NCI-H446 treated with DMSO at 0.1 percent for 48 hours (cell line): ENCODE data around the gene MISFA.
A peak's percentile ranks its signal among the peaks of the same experiment; 100 is the strongest.
"Not testable (repeated sequence)": the region's sequence is repeated elsewhere in the genome, so short reads cannot be mapped to it uniquely, and the experiment has no call there.

Source experiments
- DNase-seq: peaks from one replicate; lab custom pipeline; 2025; lab: John Stamatoyannopoulos, UW

The MISFA gene

DNA sequence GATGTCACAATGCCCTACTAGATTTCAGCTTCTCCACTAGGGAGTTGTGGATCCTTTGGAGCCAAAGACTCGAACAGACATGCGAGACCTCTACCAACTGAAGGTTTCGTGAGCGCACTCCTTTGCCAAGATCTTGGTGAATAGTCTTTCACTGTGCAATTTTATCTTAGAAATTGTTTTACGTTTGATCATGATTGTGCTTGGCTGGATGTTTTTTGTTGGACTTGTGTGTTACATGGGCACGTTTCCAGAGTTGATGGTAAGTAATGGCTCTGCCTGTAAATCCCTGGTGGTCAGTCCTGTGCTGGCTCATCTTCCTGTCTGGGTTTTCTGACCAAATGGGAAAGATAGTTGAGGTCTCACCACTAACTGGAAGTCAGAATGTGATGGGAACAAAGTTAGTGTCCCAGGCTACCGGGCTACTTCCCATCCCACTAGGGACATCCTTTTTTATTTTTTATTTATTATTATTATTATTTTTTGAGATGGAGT is at the start of gene MISFA:
Gene MISFA (plus strand): TSS at position 51 of the 492 bp plus-strand sequence. CDS start 140 bp downstream, at position 191.
- no peak for DNase-seq

- DNase-seq, result no peak
Observed at GRCh38 chr11:18563090-18563730, 36.4 kb upstream of the MISFA start.

- no peak for DNase-seq
Observed at GRCh38 chr11:18564149-18564548, 35.4 kb upstream of the MISFA start.

DNA sequence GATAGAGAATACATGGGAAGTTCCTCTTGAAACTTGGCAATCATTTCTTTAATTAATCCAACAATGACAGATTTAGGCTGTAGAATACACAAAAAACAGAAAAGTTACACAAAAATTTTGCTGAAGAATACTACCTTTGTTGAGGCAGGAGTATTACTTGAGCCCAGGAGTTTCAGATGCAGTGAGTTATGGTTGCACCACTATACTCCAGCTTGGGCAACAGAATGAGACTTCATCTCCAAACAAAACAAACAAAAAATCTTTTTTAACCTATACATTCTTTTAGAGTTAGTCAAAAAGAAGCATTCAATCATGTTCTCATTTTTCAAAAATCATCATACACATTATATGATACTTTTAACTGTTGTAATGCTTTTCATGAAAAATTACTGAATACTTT is 33.2 kb upstream of the MISFA start:
- no peak for DNase-seq

GRCh38 chr11:18567081-18567480 is 32.5 kb upstream of the MISFA start:
- no peak for DNase-seq

DNA sequence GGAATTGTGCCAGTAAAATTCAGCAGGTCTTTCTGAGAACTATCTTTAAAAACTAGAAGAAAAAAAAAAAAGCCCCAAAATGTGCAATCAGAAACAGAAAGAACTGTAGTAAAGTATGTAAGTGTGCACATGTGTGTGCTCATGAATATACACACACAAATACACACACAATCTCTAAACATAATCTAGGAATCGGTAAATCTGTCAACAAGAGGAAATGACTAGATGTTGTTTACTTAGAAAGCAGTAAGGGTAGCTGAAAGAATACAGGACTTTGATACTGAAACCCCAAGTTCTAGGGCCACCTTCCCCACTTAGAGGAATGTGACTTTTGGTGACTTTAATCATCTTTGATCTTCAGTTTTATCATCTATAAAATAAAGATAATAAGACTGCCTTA is 24.2 kb upstream of the MISFA start:
- no peak for DNase-seq

DNA sequence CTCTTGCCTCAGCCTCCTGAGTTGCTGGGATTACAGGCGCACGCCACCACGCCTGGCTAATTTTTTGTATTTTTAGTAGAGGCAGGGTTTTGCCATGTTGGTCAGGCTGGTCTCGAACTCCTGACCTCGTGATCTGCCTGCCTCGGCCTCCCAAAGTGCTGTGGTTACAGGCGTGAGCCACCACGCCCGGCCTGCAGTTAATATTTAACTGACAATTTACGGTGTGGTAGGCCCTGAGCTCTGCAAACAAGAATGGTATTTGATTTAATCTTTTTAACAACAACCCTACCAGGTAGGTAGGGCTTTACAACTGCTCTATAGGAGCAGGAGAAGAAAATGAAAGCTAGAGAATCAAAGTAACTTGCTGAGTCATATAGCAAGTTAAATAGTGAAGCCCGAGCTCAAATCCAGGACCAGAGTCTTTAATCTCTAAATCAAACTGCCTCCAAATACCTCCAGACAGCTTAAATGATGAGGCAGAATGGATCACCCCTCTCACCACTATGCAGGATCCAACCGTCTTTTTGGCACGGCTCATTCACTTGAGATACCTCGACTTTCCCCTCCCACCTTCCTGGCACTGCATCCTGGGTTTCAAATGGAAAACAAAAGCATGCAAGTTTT is 20.5 kb upstream of the MISFA start:
- no peak for DNase-seq

GRCh38 chr11:18580113-18580766 is 19.3 kb upstream of the MISFA start:
- DNase-seq, result no peak

- DNase-seq, result no peak
Observed at GRCh38 chr11:18581825-18582224, 17.8 kb upstream of the MISFA start.

DNA sequence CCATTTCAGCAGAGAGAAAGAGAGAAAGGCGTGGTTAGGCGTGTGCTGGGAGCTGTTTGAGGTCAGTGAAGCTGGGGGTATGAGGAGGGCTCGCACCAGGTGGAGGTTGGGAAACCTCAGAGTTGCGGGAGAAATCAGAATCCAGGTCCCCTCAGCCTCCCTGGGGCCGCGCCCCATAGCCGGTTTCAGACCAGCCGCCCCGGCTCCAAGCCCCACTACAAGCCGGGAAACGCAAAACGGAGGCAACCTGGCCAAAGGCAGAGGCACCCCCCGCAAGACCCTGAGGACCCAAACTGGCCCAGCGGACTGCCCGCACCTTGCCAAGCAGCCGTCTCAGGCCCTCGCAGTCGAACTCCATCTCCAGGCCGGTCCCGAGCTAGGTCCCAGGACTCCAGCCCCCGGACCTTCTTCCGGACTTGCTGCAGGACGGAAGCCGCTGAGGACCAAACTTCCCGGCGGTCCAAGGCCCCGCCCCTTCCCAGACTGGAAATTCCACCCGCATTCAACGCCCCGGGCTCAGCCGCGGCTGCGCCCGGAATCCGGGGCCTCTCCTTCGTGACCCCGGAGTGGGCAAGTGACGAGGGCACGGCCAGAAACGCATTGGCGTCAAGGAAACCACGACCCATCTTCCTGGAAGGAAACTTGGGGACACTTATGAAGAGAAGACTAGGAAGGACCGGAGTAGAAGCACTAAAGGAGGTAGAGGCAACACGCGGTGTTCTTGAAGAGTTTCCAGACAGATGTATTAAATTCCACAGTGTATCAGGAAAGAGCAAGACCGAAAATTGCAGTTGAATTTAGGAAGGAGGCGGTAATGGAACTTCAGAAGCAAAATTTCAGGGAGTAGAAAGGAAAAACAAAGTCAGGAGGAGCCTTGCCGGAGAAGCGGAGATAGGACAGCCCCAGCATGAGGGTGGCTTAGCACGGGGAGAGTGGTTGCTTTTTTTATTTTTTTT is 11.0 kb upstream of the MISFA start, which contains the start of gene UEVLD:
Gene UEVLD (minus strand): TSS at position 438 of the 956 bp plus-strand sequence. CDS start 80 bp downstream, at position 358.
- peak; percentile 72 for DNase-seq

GRCh38 chr11:18590571-18590970 is 9.0 kb upstream of the MISFA start:
- no peak for DNase-seq

DNA sequence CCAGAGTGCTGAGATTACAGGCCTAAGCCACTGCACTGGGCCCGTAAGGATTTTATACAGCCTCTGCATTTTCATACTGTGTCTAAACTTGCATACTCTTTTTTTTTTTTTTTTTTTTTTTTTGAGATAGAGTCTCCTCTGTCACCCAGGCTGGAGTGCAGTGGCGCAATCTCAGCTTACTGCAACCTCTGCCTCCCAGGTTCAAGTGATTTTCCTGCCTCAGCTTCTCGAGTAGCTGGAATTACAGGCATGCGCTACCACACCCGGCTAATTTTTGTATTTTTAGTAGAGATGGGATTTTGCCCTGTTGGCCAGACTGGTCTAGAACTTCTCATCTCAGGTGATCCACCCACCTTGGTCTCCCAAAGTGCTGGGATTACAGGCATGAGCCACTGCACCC is 5.5 kb upstream of the MISFA start:
- not testable (repeated sequence) for DNase-seq

DNA sequence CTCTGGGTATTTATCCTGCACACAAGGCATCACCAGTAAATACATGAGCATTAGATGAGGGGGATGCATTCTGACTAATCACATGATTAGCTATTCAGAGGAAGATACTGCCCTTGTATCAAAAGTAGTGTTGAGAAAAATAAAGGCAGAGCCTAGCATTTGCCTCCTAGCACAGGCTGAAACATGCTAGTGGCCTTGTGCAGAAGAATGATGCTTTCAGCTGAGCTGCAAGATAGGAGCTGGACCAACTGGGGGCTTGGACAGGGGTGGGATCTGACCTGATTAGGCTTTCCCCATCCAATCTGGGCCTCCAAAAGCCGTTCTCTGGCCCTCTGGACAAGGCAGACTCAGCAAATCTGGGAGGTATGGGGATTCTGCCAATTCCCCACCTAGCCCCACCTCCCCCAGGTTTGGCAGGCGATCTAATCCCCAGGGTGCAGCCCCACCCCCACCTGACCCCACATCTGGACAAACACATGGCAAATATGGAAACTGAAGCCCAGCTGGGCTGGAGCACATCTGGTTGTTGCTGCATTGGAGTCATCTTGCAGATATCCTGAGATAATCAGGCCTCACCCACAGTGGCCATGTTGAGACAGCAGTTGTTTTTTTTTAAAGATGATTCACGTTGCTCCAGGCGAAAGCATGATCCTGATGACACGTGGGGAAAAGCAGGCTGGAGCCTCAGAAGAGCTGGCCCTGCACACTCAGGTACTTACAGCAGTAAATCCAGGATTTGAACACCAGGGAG is 4.4 kb upstream of the MISFA start:
- DNase-seq, result no peak

DNA sequence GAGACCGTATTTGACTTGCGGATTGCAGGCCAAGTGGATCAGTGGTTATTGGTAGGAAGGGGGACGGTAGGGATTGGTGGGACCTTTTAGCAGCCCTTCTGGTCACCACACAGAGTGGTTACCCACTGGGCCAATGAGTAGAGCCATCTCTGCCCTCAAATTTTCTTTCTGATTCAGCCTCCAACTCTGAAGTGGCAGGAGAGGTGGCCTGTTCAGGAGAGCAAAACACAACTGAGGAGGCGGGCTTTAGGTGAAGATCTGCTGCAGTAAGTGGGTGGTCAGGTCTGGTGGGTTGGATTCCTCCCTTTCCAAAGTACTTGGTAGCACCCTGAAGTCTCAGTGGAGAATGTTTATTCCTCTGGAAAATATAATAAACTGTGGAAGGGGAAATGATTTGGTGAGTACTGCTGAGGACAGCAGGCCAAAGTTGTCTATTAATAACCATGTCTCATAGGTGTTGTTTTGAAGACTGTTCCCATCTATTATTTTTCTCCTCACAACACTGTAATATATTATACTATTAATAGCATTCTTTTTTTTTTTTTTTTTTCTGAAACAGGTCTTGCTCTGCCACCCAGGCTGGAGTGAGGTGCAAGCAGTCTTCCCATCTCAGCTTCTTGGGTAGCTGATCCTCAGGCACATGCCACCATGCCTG is 1.5 kb downstream of the MISFA start:
- DNase-seq, result no peak

DNA sequence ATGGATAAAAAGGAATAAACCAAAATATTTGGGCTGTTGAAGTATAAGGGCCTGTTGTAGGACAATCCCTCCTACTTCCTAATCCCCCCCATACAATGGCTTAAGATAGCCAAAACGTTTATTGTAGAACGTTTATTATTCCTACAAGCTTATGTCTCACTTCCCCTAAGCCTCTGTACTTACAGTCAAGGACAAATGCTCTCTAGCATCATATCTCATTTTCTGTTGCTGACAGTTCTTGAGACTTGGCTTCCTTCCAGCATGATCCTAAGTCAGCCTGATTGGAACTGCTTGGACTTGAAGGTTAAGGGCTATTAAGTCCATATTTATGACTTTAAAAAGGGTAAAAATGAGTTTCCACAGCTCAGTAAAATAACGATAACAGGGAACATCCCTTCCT is 8.8 kb downstream of the MISFA start:
- DNase-seq, result no peak

DNA sequence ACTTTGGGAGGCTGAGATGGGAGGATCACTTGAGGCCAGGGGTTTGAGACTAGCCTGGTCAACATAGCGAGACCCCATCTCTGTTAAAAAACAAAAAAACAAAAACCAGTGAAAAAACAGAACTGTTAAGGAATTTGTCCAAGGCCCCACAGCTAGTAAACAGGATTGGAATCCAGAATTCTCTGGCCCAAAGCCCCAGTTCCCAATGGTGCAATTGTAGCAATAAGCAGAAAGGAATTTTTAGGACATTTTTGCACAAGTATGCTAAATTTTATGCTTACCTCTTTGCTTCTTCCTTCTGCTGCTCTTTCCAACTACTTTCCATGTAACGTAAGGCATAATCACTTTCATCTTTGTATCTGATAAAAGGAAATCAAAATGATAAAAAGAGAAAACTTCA is 11.6 kb downstream of the MISFA start:
- DNase-seq, result no peak

DNA sequence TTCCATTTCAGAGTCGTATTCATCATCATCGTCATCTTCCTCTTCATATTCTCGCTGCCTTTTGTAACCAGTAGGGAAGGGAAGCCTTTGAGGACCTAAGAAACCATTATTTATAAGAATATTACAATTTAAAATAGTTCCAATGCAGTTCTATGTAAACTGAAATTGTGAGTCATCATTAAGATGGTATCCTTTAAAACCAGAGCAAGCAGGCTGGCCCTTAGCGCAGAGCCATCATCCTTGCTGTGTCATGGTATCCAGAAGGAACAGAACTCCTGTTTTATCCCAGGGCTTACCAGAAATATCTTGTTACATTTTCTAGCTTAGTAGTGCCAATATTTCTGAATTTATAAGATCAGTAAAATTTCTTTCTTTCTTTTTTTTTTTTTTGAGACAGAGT is 12.8 kb downstream of the MISFA start:
- DNase-seq, result no peak

DNA sequence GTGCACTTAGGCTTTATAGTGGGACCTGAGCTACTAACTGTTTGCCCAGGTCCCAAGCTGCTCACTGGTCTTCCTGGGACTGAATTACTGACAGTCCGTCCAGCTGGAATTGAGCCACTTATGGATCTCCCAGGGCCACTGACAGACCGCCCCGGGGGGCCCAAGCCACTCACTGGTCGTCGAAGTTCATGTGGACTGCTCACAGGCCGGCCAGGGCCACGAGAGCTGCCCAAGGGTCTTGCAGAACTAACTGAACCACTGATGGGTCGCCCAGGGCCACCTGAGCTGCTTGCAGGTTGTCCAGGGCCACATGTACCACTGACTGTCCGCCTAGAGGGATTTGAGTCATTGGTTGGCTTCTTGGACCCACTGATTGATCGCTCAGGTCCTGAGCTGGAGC is 15.1 kb downstream of the MISFA start:
- DNase-seq, result no peak

DNA sequence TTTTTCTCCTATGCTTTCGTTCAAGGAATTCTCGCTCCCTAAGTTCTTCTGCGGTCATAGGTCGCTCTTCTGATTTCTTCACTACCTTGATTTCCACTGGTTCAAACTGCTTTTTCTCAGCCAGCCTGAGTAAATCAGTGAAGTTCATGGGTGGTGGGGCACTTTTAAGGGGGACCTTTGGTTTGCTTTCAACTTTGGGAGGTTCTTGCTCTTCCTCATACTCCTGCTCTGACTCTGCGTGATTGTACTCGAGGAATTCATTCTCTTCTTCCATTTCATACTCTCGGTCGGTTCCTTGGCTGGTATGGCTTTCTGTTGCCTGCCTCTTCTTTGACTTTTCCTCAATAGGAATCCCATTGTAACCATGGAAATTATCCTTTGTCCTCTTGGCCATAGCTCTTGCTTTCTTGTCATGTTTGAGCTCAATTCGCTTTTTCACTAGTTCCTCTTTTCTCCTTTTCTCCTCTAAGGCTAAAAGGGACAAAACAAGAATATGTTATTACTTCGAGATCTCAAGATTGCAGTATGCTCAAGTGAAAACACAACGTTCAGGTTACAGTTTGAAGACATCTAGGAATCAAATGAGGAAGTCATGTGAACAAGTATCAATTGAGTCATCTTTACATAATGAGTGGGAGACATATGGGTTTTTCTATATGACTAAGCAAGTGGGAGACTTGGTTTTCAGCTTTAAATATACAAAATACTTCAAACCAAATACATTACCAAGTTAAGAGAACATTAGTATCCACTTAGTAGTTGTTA is 16.2 kb downstream of the MISFA start:
- no peak for DNase-seq
